ENCODE results near the gene SAV1. TPM values are rescaled to one million over a fixed set of nuclear protein-coding genes. Genes with fewer than 3 reads are reported as not detected.

The SAV1 gene
- total and polyA plus RNA-seq, 2 experiments from 2014 or later = 28.6 to 30.2 TPM

- Histone ChIP-seq H3K36me3 (ENCODE audit: low read depth) (no peaks in the 10 kb centered on the region), H3K9ac (no peak overlapping the region), H3K4me3 (no peak overlapping the region), H3K79me2 (ENCODE audit: insufficient read depth) (no peaks in the 10 kb centered on the region), H2AFZ (no peak overlapping the region), H3K9me3 (ENCODE audit: low read depth) (no peaks in the 10 kb centered on the region), H3K9me2 (ENCODE audit: insufficient read depth) (no peaks in the 10 kb centered on the region), H3F3A (ENCODE audit: insufficient read depth) (peaks cover 8% of the 10 kb centered on the region), H3K4me2 (ENCODE audit: unreplicated experiment) (no peak overlapping the region), H3K4me1 (ENCODE audit: insufficient read depth) (peaks cover 44% of the 10 kb centered on the region), H3K27ac (no peak overlapping the region), H4K20me1 (ENCODE audit: insufficient read depth) (no peaks in the 10 kb centered on the region), H3K27me3 (replicated peaks; ENCODE audit: insufficient read depth) (no peaks in the 10 kb centered on the region)
- no peak for DNase-seq
- in situ Hi-C loops (cut with MboI) = loop anchor here (25.0 kb wide), 1 partner anchor 610 kb away; no protein-coding TSS in a partner anchor
- 86 to 93% methylated on average over 3 of the region's 3 CpGs for WGBS, 2 experiments (ENCODE audit: low coverage in 1 of 2, low lambda C conversion rate in 2 of 2, missing lambda C conversion rate in 2 of 2)
- TF ChIP-seq EZH2 (IDR thresholded peaks at IDR 0.05; ENCODE audit: insufficient read depth, poor library complexity, severe bottlenecking) (no peak), EZH2phosphoT487 (IDR thresholded peaks at IDR 0.05; ENCODE audit: insufficient read depth, low read depth) (no peak)
Observed at GRCh38 chr14:50602035-50602434, 66.1 kb downstream of the SAV1 start.

GRCh38 chr14:50601394-50601793 lies 66.7 kb downstream of the SAV1 start:
- 76 to 85% methylated on average over 2 of the region's 2 CpGs for WGBS, 2 experiments (ENCODE audit: low coverage in 1 of 2, low lambda C conversion rate in 2 of 2, missing lambda C conversion rate in 2 of 2)
- in situ Hi-C loops (cut with MboI) = loop anchor here (25.0 kb wide), 1 partner anchor 611 kb away; no protein-coding TSS in a partner anchor
- Histone ChIP-seq H4K20me1 (ENCODE audit: insufficient read depth) (no peaks in the 10 kb centered on the region), H3K4me1 (ENCODE audit: insufficient read depth) (peaks cover 37% of the 10 kb centered on the region), H3K9me3 (ENCODE audit: low read depth) (no peaks in the 10 kb centered on the region), H3K9ac (no peak overlapping the region), H3K27ac (no peak overlapping the region), H3K36me3 (ENCODE audit: low read depth) (no peaks in the 10 kb centered on the region), H3K79me2 (ENCODE audit: insufficient read depth) (no peaks in the 10 kb centered on the region), H3F3A (ENCODE audit: insufficient read depth) (peaks cover 2% of the 10 kb centered on the region; the same call in 1 of the 2 replicates), H3K4me3 (no peak overlapping the region), H3K27me3 (replicated peaks; ENCODE audit: insufficient read depth) (no peaks in the 10 kb centered on the region), H2AFZ (no peak overlapping the region), H3K4me2 (ENCODE audit: unreplicated experiment) (peak overlapping the region; percentile 6), H3K9me2 (ENCODE audit: insufficient read depth) (no peaks in the 10 kb centered on the region)
- TF ChIP-seq EZH2phosphoT487 (IDR thresholded peaks at IDR 0.05; ENCODE audit: insufficient read depth, low read depth) (no peak), EZH2 (IDR thresholded peaks at IDR 0.05; ENCODE audit: insufficient read depth, poor library complexity, severe bottlenecking) (no peak)
- DNase-seq = peak; percentile 38

DNA sequence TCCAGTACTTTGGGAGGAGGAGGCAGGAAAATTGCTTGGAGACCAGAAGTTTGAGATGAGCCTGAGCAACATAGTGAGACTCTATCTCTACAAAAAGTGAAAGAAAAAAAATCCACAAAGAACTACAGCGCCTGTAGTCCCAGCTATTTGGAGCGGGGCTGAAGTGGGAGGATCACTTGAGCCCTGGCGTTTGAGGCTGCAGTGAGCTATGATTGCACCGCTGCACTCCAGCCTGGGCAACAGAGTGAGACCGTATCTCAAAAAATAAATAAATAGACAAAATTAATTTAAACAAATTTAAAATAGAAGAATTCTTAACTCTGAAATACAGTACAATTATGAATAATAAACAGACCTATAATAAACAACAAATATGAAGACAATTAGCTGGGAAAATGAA lies 67.3 kb downstream of the SAV1 start:
- H3K36me3 ChIP-seq (ENCODE audit: low read depth) = no peaks in the 10 kb centered on the region
- no peaks in the 10 kb centered on the region for H3F3A ChIP-seq (ENCODE audit: insufficient read depth)
- H3K4me2 ChIP-seq (ENCODE audit: unreplicated experiment) = no peak overlapping the region
- 96 to 97% methylated on average over 5 of the region's 5 CpGs for WGBS, 2 experiments (ENCODE audit: low coverage in 1 of 2, low lambda C conversion rate in 2 of 2, missing lambda C conversion rate in 2 of 2)
- H3K27me3 ChIP-seq (replicated peaks; ENCODE audit: insufficient read depth) = no peaks in the 10 kb centered on the region
- no peak overlapping the region for H3K9ac ChIP-seq
- H3K4me1 ChIP-seq (ENCODE audit: insufficient read depth) = peaks cover 32% of the 10 kb centered on the region
- H3K4me3 ChIP-seq = no peak overlapping the region
- H3K27ac ChIP-seq = no peak overlapping the region
- no peaks in the 10 kb centered on the region for H3K79me2 ChIP-seq (ENCODE audit: insufficient read depth)
- no peaks in the 10 kb centered on the region for H4K20me1 ChIP-seq (ENCODE audit: insufficient read depth)
- TF ChIP-seq EZH2 (IDR thresholded peaks at IDR 0.05; ENCODE audit: insufficient read depth, poor library complexity, severe bottlenecking) = no peak
- TF ChIP-seq EZH2phosphoT487 (IDR thresholded peaks at IDR 0.05; ENCODE audit: insufficient read depth, low read depth) = no peak
- no peaks in the 10 kb centered on the region for H3K9me2 ChIP-seq (ENCODE audit: insufficient read depth)
- no peak overlapping the region for H2AFZ ChIP-seq
- in situ Hi-C loops (cut with MboI) = loop anchor here (25.0 kb wide), 1 partner anchor 611 kb away; no protein-coding TSS in a partner anchor
- DNase-seq = no peak
- no peaks in the 10 kb centered on the region for H3K9me3 ChIP-seq (ENCODE audit: low read depth)

- in situ Hi-C loops (cut with MboI) = loop anchor here (25.0 kb wide), 1 partner anchor 612 kb away; no protein-coding TSS in a partner anchor
- peak overlapping the region; percentile 21 for H3K4me2 ChIP-seq (ENCODE audit: unreplicated experiment)
Observed at GRCh38 chr14:50599700-50600444, 68.2 kb downstream of the SAV1 start.

More at GRCh38 chr14:50599700-50600444, 68.2 kb downstream of the SAV1 start:
- Histone ChIP-seq H3K79me2 (ENCODE audit: insufficient read depth) (no peaks in the 10 kb centered on the region), H2AFZ (0 out of 2 replicates have a peak overlapping the region, but pooled peaks have one; percentile 21), H3K9ac (no peak overlapping the region), H3K27me3 (replicated peaks; ENCODE audit: insufficient read depth) (no peaks in the 10 kb centered on the region), H3K4me3 (no peak overlapping the region), H3K9me2 (ENCODE audit: insufficient read depth) (no peaks in the 10 kb centered on the region), H3K9me3 (ENCODE audit: low read depth) (no peaks in the 10 kb centered on the region), H3K36me3 (ENCODE audit: low read depth) (no peaks in the 10 kb centered on the region), H4K20me1 (ENCODE audit: insufficient read depth) (no peaks in the 10 kb centered on the region), H3F3A (ENCODE audit: insufficient read depth) (no peaks in the 10 kb centered on the region), H3K27ac (no peak overlapping the region), H3K4me1 (ENCODE audit: insufficient read depth) (peaks cover 26% of the 10 kb centered on the region)
- no peak for TF ChIP-seq EZH2phosphoT487 (IDR thresholded peaks at IDR 0.05; ENCODE audit: insufficient read depth, low read depth)
- no peak for TF ChIP-seq EZH2 (IDR thresholded peaks at IDR 0.05; ENCODE audit: insufficient read depth, poor library complexity, severe bottlenecking)
- DNase-seq = peak; percentile 63
- WGBS, 2 experiments (ENCODE audit: low coverage in 1 of 2, low lambda C conversion rate in 2 of 2, missing lambda C conversion rate in 2 of 2) = 58 to 64% methylated on average over 4 of the region's 4 CpGs

Data from GM23248 (cell line).